Measurements from ENCODE around the gene NECAB3. TPM values are rescaled to one million over a fixed set of nuclear protein-coding genes. Genes with fewer than 3 reads are reported as not detected.

NECAB3 gene
- total and polyA plus RNA-seq, 2 of the 13 experiments (the other 11 are each of a cell fraction or from before 2014, with no cell fraction given) = 61.5 to 65.5 TPM

DNA sequence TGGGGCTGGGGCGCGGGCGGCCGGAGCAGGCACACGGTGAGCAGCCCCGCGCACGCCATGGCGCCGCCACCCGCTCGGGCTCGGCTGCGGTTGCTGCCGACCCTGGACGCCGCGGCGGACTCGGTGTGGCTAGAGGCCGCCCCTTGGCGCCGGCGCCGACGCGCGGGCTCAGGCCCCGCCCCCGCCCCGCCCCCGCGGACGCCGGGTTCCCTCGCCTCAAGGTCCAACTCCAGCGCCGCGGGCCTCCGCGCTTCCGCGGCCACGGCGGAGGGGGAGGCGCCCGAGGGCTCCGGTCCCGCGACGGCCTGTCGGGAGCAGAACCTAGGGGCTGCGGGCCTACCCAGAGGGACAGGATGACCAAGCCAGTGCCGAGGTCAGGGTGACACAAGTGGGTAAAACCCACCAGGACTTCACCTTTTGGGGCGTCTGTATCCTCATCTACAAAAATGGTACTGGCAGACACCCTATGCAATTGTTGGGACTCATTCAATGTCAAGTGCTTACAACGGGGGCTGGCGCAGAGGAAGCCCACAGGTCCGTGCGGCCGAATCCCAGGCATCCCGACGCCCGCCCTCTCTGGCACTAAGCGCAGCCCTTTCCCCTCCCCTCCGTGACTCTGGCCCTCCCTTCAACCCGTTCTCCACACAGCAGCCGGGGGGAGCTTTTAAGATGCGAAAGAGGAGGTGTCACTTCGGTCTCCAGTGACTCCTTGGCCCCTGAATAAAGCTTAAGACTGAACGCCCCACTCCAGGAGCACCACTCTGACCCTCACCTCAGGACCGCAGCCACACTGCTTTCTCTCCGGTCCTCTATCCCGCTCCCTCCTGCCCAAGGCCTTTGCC is at the start of gene NECAB3 (continued):
- TF ChIP-seq, protein P1, sequence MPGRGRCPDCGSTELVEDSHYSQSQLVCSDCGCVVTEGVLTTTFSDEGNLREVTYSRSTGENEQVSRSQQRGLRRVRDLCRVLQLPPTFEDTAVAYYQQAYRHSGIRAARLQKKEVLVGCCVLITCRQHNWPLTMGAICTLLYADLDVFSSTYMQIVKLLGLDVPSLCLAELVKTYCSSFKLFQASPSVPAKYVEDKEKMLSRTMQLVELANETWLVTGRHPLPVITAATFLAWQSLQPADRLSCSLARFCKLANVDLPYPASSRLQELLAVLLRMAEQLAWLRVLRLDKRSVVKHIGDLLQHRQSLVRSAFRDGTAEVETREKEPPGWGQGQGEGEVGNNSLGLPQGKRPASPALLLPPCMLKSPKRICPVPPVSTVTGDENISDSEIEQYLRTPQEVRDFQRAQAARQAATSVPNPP (CRISPR knock-in tag; IDR thresholded peaks at IDR 0.05) = 0 out of 2 replicates have a peak, but pooled peaks have one; percentile 45
- TF ChIP-seq IRF2 (CRISPR knock-in tag; IDR thresholded peaks at IDR 0.05) = peak; percentile 50
- no peak for TF ChIP-seq HNF1A (IDR thresholded peaks at IDR 0.05; ENCODE audit: low read depth)
- no peak; the same call in 1 of the 2 replicates for TF ChIP-seq HNF1A (CRISPR knock-in tag; IDR thresholded peaks at IDR 0.05; ENCODE audit: borderline replicate concordance)
- TF ChIP-seq SMARCC2 (IDR thresholded peaks at IDR 0.05) = no peak
- TF ChIP-seq ZNF12 (CRISPR knock-in tag; IDR thresholded peaks at IDR 0.05) = peak; percentile 48; the same call in 1 of the 2 replicates
- no peak for TF ChIP-seq CBX1 (IDR thresholded peaks at IDR 0.05; ENCODE audit: low read depth)
- TF ChIP-seq HCFC1 (IDR thresholded peaks at IDR 0.05; ENCODE audit: low read depth, low read length) = no peak
- no peak for TF ChIP-seq PBX2 (CRISPR knock-in tag; IDR thresholded peaks at IDR 0.05)
- TF ChIP-seq ZNF646 (CRISPR knock-in tag; IDR thresholded peaks at IDR 0.05) = no peak
- peak; percentile 8; the same call in 1 of the 2 replicates for TF ChIP-seq POGZ (CRISPR knock-in tag; IDR thresholded peaks at IDR 0.05)
- TF ChIP-seq ZNF782 (CRISPR knock-in tag; IDR thresholded peaks at IDR 0.05; ENCODE audit: borderline replicate concordance) = peak; percentile 89
